HepG2 (cell line): Measurements from ENCODE around the gene ATG4D. TPM values are rescaled to one million over a fixed set of nuclear protein-coding genes. Genes with fewer than 3 reads are reported as not detected.

Experiments used
- ATAC-seq: fragments of 200-7000 bp; cut with Tn5 transposase; 3 replicates; pipeline ENCODE4 v1.9.1; 2020; ENCODE audit warnings: mild to moderate bottlenecking, moderate library complexity
- BruUV-seq: library from RNA; stranded (reverse); fragments of 400-500 nt; replicated peaks from 2 replicates; lab custom pipeline; 2021; lab: Mats Ljungman, UMichigan
- CTCF ChIA-PET: fragments of 300-600 bp; formaldehyde crosslinking; extraction: SDS; loops from one replicate; lab custom pipeline; 2021; ENCODE audit warnings: low total read pairs, inconsistent platforms, low intra/inter-chr PET ratio; lab: Yijun Ruan, JAX
- POLR2A ChIA-PET: fragments of 350-600 bp; sonication (Branson Sonifier 250); formaldehyde crosslinking; loops from one replicate; lab custom pipeline; 2020; ENCODE audit warnings: antibody characterized with exemption, inconsistent platforms; lab: Yijun Ruan, JAX
- DNase-seq: peaks from one replicate; pipeline ENCODE4 v3.0.0-alpha.2; 2015; ENCODE audit warnings: low spot score
- FAIRE-seq: peaks from 3 replicates; lab custom pipeline; 2011; peaks lifted over from hg19 to GRCh38; lab: Jason Lieb, UNC
- H2AFZ ChIP-seq: one replicate; pipeline ENCODE4 v1.6.1; 2011; ENCODE audit warnings: low read length, inconsistent platforms
- H3K27ac ChIP-seq: fragments of 300-600 bp; 3 replicates; pipeline ENCODE4 v1.8.0; 2011; ENCODE audit warnings: mixed run types, mild to moderate bottlenecking, mixed read lengths, low read length, inconsistent platforms; ENCODE audit not compliant: insufficient read depth; ENCODE audit errors: extremely low read length
- H3K27me3 ChIP-seq, 2 experiments: fragments of 200-600 bp in 1 of 2; 2 replicates in 1 of 2; 3 replicates in 1 of 2; pipeline versions ENCODE4 v1.6.0 to v1.8.0; 2011; ENCODE audit warnings: low read length in 2 of 2, mild to moderate bottlenecking in 2 of 2, moderate library complexity in 2 of 2, inconsistent platforms in 1 of 2; ENCODE audit not compliant: insufficient read depth in 2 of 2, control insufficient read depth in 1 of 2
- H3K36me3 ChIP-seq, 2 experiments: fragments of 200-600 bp in 1 of 2; replicated peaks in 1 of 2; 2 replicates in 1 of 2; 3 replicates in 1 of 2; pipeline versions ENCODE4 v1.5.1 to v1.8.0; 2011; ENCODE audit warnings: low read length in 2 of 2, inconsistent platforms in 1 of 2; ENCODE audit not compliant: insufficient read depth in 2 of 2, control insufficient read depth in 1 of 2
- H3K4me1 ChIP-seq: 2 replicates; pipeline ENCODE4 v1.5.1; 2012; ENCODE audit warnings: low read length, inconsistent platforms; ENCODE audit not compliant: insufficient read depth
- H3K4me2 ChIP-seq: 2 replicates; pipeline ENCODE4 v1.6.0; 2011; ENCODE audit warnings: low read depth, low read length, inconsistent platforms
- H3K4me3 ChIP-seq, 3 experiments: fragments of 200-600 bp in 1 of 3; sonication (generic), shearing (Covaris generic) in 1 of 3; replicated peaks in 1 of 3; 2 replicates each; pipeline ENCODE4 v1.5.1; 2011 to 2016; ENCODE audit warnings: low read length in 3 of 3, inconsistent platforms in 2 of 3, low read depth in 2 of 3, mild to moderate bottlenecking in 2 of 3, control low read depth in 1 of 3, mixed read lengths in 1 of 3; ENCODE audit not compliant: insufficient read depth in 1 of 3
- H3K79me2 ChIP-seq: one replicate; pipeline ENCODE4 v1.6.1; 2011; ENCODE audit warnings: low read length, inconsistent platforms; ENCODE audit not compliant: insufficient read depth
- H3K9ac ChIP-seq: 2 replicates; pipeline ENCODE4 v1.6.0; 2011; ENCODE audit warnings: mild to moderate bottlenecking, low read depth, low read length, inconsistent platforms; ENCODE audit not compliant: insufficient read depth
- H3K9me3 ChIP-seq: 2 replicates; pipeline ENCODE4 v1.5.1; 2012; ENCODE audit warnings: mild to moderate bottlenecking, low read length
- H4K20me1 ChIP-seq: 2 replicates; pipeline ENCODE4 v1.6.0; 2011; ENCODE audit warnings: inconsistent platforms, mild to moderate bottlenecking, low read length, moderate library complexity; ENCODE audit not compliant: insufficient read depth
- ARID2 ChIP-seq: sonication (generic); formaldehyde crosslinking; IDR thresholded peaks from 2 replicates; pipeline ENCODE4 v1.8.1; 2022; ENCODE audit warnings: mild to moderate bottlenecking, missing genetic modification reagents, borderline replicate concordance
- ATM ChIP-seq: fragments of 450-650 bp; IDR thresholded peaks from 2 replicates; pipeline ENCODE4 v1.7.1; 2017; ENCODE audit warnings: mild to moderate bottlenecking, borderline replicate concordance
- KMT2B ChIP-seq: IDR thresholded peaks from 2 replicates; pipeline ENCODE4 v1.6.1; 2016; ENCODE audit warnings: missing genetic modification reagents, missing compliant biosample characterization
- MTA3 ChIP-seq: sonication (generic); formaldehyde crosslinking; IDR thresholded peaks from 2 replicates; pipeline ENCODE4 v1.4.0; 2020; ENCODE audit warnings: missing genetic modification reagents
- SAP130 ChIP-seq: IDR thresholded peaks from 2 replicates; pipeline ENCODE4 v1.6.1; 2016; ENCODE audit warnings: low read depth
- ZNF33B ChIP-seq: sonication (generic); formaldehyde crosslinking; IDR thresholded peaks from 2 replicates; pipeline ENCODE4 v1.5.1; 2020; ENCODE audit warnings: mild to moderate bottlenecking, missing genetic modification reagents
- ZNF496 ChIP-seq: sonication (generic); formaldehyde crosslinking; IDR thresholded peaks from 2 replicates; pipeline ENCODE4 v1.8.1; 2023; ENCODE audit warnings: mild to moderate bottlenecking, moderate library complexity, missing genetic modification reagents; ENCODE audit not compliant: insufficient replicate concordance
- ZNF543 ChIP-seq: sonication (generic); formaldehyde crosslinking; IDR thresholded peaks from 2 replicates; pipeline ENCODE4 v1.4.0; 2020; ENCODE audit warnings: mild to moderate bottlenecking, missing genetic modification reagents
- ZNF776 ChIP-seq: sonication (generic); formaldehyde crosslinking; IDR thresholded peaks from 2 replicates; pipeline ENCODE4 v1.4.0; 2020; ENCODE audit warnings: mild to moderate bottlenecking, missing genetic modification reagents
- ZNF839 ChIP-seq: sonication (generic); formaldehyde crosslinking; IDR thresholded peaks from 2 replicates; pipeline ENCODE4 v1.4.0; 2020; ENCODE audit warnings: missing genetic modification reagents, mild to moderate bottlenecking, borderline replicate concordance
- ZSCAN29 ChIP-seq: sonication (generic); formaldehyde crosslinking; conservative IDR thresholded peaks from 2 replicates; pipeline ENCODE4 v1.4.0; 2020; ENCODE audit warnings: mild to moderate bottlenecking, missing genetic modification reagents
- WGBS: methylation state at CpG from one replicate; pipeline ENCODE4 v1.1.6; 2017; ENCODE audit warnings: low lambda C conversion rate; 5-methylcytosine and 5-hydroxymethylcytosine counted together
- in situ Hi-C: cut with HindIII; loops from 2 replicates; pipeline ENCODE4 v1.10.0; 2017; ENCODE audit warnings: low pct_unique_long_range_greater_than_20kb; ENCODE audit not compliant: extremely low pct_ligation_motif_present
- intact Hi-C: fragments of 100-400 bp; cut with micrococcal nuclease; formaldehyde crosslinking; loops from one replicate; pipeline ENCODE4 v1.10.0; 2022; ENCODE audit not compliant: unreplicated experiment
- polyA plus RNA-seq, 8 experiments: library from polyadenylated mRNA; depleted of rRNA in 3 of 8; stranded (reverse) in 7 of 8; unstranded in 1 of 8; fragments of >200 nt; fragmentation: Illumina TruSeq in 4 of 8; extraction: Trizol in 4 of 8; gene quantifications; 2 replicates each; pipeline versions ENCODE4 v1.2.1 to v1.2.3, GENCODE V29; 2011 to 2016; ENCODE audit warnings: low read depth in 4 of 8, missing spikeins in 1 of 8, mixed read lengths in 1 of 8; ENCODE audit not compliant: insufficient read depth in 1 of 8
- total RNA-seq, 5 experiments: library from RNA; depleted of rRNA; stranded (reverse); fragments of >200 nt; fragmentation: Illumina TruSeq; extraction: Trizol; gene quantifications; 2 replicates each; pipeline ENCODE4 v1.2.3, GENCODE V29; 2016; ENCODE audit warnings: low read depth in 1 of 5
- TF ChIP-seq, protein P1 (sequence below): sonication (generic); formaldehyde crosslinking; IDR thresholded peaks from 2 replicates; pipeline ENCODE4 v1.4.0; 2020; ENCODE audit warnings: missing genetic modification reagents

ATG4D gene
- total and polyA plus RNA-seq, 2 of the 13 experiments (the other 11 are each of a cell fraction or from before 2014, with no cell fraction given): 17.8 to 19.0 TPM

DNA sequence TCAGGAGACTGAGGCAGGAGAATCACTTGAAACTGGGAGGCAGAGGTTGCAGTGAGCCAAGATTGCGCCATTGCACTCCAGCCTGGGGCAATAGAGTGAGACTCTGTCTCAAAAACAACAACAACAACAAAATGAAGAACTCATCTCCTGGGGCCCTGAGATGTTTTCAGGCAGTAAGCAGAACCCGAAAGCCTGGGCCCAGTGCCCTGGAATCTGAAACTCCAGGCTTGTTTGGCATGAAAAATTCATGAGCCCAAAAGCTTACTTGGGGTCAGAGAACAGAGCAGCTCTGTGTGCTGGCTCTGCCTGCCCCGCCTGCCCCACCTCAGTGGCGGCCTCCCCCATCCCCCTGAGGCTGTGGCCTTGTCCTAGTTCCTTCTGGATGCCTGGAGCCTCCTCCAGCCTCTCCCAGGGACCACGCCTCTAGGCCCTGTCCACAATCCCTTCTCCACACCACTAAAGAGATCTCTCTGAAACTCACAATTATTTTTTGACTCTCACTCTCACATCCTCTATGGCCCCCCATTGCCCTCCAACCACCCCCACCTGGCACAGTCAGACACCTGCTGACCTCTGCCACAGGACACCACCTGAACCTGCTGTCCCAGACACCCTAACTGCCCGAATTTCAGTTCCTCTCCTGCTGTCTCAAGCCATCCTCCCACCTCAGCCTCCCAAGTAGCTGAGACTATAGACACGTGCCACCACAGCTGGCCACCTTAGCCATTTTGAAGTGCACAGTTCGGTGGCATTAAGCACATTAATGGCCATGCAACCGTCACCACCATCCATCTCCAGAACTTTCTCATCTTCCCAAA is 50.3 kb downstream of the ATG4D start:
- no peak overlapping the region for H3K9ac ChIP-seq
- H3K27ac ChIP-seq: no peak overlapping the region
- H4K20me1 ChIP-seq: no peaks in the 10 kb centered on the region
- intact Hi-C loops: no loop called here
- DNase-seq (no peak), FAIRE-seq (no peak), ATAC-seq (peak; percentile 43)
- in situ Hi-C loops: no loop called here
- POLR2A ChIA-PET: no interaction called here
- no peak overlapping the region for H3K4me3 ChIP-seq
- peaks cover 0 to 6% of the 10 kb centered on the region in 2 experiments; a peak in 2 of 5 replicates for H3K27me3 ChIP-seq
- H3K36me3 ChIP-seq: no peaks in the 10 kb centered on the region
- no peak overlapping the region for H2AFZ ChIP-seq
- no peaks in the 10 kb centered on the region for H3K9me3 ChIP-seq
- no TSS peak for BruUV-seq
- 8% methylated on average over 7 of the region's 9 CpGs for WGBS
- TF ChIP-seq KMT2B (CRISPR knock-in tag) (no peak), ATM (no peak), ZNF543 (no peak), ZNF496 (no peak)
- TF ChIP-seq, all 625 proteins: peak for 0
- no peaks in the 10 kb centered on the region for H3K79me2 ChIP-seq
- peaks cover 12% of the 10 kb centered on the region for H3K4me1 ChIP-seq
- peak overlapping the region; percentile 18; the same call in 1 of the 2 replicates for H3K4me2 ChIP-seq
- CTCF ChIA-PET: no interaction called here

- TF ChIP-seq ARID2 (no peak), ZNF33B (no peak), SAP130 (CRISPR knock-in tag) (no peak), ZNF839 (no peak), ZSCAN29 (CRISPR knock-in tag) (no peak), MTA3 (no peak), ZNF776 (CRISPR knock-in tag) (no peak)
- TF ChIP-seq, protein P1, sequence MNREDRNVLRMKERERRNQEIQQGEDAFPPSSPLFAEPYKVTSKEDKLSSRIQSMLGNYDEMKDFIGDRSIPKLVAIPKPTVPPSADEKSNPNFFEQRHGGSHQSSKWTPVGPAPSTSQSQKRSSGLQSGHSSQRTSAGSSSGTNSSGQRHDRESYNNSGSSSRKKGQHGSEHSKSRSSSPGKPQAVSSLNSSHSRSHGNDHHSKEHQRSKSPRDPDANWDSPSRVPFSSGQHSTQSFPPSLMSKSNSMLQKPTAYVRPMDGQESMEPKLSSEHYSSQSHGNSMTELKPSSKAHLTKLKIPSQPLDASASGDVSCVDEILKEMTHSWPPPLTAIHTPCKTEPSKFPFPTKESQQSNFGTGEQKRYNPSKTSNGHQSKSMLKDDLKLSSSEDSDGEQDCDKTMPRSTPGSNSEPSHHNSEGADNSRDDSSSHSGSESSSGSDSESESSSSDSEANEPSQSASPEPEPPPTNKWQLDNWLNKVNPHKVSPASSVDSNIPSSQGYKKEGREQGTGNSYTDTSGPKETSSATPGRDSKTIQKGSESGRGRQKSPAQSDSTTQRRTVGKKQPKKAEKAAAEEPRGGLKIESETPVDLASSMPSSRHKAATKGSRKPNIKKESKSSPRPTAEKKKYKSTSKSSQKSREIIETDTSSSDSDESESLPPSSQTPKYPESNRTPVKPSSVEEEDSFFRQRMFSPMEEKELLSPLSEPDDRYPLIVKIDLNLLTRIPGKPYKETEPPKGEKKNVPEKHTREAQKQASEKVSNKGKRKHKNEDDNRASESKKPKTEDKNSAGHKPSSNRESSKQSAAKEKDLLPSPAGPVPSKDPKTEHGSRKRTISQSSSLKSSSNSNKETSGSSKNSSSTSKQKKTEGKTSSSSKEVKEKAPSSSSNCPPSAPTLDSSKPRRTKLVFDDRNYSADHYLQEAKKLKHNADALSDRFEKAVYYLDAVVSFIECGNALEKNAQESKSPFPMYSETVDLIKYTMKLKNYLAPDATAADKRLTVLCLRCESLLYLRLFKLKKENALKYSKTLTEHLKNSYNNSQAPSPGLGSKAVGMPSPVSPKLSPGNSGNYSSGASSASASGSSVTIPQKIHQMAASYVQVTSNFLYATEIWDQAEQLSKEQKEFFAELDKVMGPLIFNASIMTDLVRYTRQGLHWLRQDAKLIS (CRISPR knock-in tag): no peak
- no peak overlapping the region for H3K4me3 ChIP-seq
- ChIA-PET CTCF (no interaction called here), POLR2A (no interaction called here)
- H3K4me1 ChIP-seq: peaks cover 28% of the 10 kb centered on the region
- in situ Hi-C loops: no loop called here
- no peaks in the 10 kb centered on the region for H3K36me3 ChIP-seq
- DNase-seq (no peak), ATAC-seq (no peak), FAIRE-seq (no peak)
- H4K20me1 ChIP-seq: no peaks in the 10 kb centered on the region
- intact Hi-C loops: no loop called here
- H2AFZ ChIP-seq: no peak overlapping the region
- H3K79me2 ChIP-seq: no peaks in the 10 kb centered on the region
- no peak overlapping the region for H3K9ac ChIP-seq
- no peak overlapping the region for H3K27ac ChIP-seq
- peaks cover 2 to 17% of the 10 kb centered on the region in 2 experiments; a peak in 3 of 5 replicates for H3K27me3 ChIP-seq
- no peaks in the 10 kb centered on the region for H3K9me3 ChIP-seq
- no TSS peak for BruUV-seq
- H3K4me2 ChIP-seq: no peak overlapping the region
- 65% methylated on average over 5 of the region's 5 CpGs for WGBS
These were observed 56.4 kb downstream of the ATG4D start for GRCh38 chr19:10600149-10600548.
